Measurements from ENCODE around the gene UPF3B. TPM values are rescaled to one million over a fixed set of nuclear protein-coding genes. Genes with fewer than 3 reads are reported as not detected.

Gene UPF3B
- total and polyA plus RNA-seq, 10 of the 15 experiments (the other 5 are each of a cell fraction or from before 2014, with no cell fraction given): 5.7 to 35.3 (median 22.1) TPM

DNA sequence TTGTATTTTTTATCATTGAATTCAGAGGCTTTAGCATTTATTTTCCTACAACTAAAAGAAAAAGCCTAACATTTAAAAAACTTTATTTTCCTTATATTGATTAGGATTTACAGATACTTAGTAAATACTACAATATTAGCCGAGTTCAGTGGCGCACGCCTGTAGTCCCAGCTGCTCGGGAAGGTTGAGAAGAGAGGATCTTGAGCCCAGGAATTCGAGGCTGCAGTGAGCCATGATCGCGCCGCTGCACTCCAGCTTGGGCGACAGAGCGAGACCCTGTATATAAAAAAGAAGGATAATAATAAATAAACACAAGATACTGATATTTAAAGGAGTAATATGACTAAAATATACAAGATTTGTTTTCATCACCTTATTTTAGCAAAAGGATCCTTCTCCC is 681 bp upstream of the UPF3B start (continued):
- TF ChIP-seq, protein P1, sequence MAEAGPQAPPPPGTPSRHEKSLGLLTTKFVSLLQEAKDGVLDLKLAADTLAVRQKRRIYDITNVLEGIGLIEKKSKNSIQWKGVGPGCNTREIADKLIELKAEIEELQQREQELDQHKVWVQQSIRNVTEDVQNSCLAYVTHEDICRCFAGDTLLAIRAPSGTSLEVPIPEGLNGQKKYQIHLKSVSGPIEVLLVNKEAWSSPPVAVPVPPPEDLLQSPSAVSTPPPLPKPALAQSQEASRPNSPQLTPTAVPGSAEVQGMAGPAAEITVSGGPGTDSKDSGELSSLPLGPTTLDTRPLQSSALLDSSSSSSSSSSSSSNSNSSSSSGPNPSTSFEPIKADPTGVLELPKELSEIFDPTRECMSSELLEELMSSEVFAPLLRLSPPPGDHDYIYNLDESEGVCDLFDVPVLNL (IDR thresholded peaks at IDR 0.05; ENCODE audit: low read depth, low read length): no peak
- no peak for TF ChIP-seq PAX8 (IDR thresholded peaks at IDR 0.05)
- TF ChIP-seq, protein P2, sequence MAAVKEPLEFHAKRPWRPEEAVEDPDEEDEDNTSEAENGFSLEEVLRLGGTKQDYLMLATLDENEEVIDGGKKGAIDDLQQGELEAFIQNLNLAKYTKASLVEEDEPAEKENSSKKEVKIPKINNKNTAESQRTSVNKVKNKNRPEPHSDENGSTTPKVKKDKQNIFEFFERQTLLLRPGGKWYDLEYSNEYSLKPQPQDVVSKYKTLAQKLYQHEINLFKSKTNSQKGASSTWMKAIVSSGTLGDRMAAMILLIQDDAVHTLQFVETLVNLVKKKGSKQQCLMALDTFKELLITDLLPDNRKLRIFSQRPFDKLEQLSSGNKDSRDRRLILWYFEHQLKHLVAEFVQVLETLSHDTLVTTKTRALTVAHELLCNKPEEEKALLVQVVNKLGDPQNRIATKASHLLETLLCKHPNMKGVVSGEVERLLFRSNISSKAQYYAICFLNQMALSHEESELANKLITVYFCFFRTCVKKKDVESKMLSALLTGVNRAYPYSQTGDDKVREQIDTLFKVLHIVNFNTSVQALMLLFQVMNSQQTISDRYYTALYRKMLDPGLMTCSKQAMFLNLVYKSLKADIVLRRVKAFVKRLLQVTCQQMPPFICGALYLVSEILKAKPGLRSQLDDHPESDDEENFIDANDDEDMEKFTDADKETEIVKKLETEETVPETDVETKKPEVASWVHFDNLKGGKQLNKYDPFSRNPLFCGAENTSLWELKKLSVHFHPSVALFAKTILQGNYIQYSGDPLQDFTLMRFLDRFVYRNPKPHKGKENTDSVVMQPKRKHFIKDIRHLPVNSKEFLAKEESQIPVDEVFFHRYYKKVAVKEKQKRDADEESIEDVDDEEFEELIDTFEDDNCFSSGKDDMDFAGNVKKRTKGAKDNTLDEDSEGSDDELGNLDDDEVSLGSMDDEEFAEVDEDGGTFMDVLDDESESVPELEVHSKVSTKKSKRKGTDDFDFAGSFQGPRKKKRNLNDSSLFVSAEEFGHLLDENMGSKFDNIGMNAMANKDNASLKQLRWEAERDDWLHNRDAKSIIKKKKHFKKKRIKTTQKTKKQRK (IDR thresholded peaks at IDR 0.05; ENCODE audit: low read depth, low read length): no peak
- no peak for TF ChIP-seq ZNF622 (IDR thresholded peaks at IDR 0.05)
- TF ChIP-seq, protein P3, sequence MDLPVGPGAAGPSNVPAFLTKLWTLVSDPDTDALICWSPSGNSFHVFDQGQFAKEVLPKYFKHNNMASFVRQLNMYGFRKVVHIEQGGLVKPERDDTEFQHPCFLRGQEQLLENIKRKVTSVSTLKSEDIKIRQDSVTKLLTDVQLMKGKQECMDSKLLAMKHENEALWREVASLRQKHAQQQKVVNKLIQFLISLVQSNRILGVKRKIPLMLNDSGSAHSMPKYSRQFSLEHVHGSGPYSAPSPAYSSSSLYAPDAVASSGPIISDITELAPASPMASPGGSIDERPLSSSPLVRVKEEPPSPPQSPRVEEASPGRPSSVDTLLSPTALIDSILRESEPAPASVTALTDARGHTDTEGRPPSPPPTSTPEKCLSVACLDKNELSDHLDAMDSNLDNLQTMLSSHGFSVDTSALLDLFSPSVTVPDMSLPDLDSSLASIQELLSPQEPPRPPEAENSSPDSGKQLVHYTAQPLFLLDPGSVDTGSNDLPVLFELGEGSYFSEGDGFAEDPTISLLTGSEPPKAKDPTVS (IDR thresholded peaks at IDR 0.05; ENCODE audit: low read depth, low read length): no peak
- no peak for TF ChIP-seq POLR2A (IDR thresholded peaks at IDR 0.05; ENCODE audit: low read depth, low read length)
- TF ChIP-seq, protein P4, sequence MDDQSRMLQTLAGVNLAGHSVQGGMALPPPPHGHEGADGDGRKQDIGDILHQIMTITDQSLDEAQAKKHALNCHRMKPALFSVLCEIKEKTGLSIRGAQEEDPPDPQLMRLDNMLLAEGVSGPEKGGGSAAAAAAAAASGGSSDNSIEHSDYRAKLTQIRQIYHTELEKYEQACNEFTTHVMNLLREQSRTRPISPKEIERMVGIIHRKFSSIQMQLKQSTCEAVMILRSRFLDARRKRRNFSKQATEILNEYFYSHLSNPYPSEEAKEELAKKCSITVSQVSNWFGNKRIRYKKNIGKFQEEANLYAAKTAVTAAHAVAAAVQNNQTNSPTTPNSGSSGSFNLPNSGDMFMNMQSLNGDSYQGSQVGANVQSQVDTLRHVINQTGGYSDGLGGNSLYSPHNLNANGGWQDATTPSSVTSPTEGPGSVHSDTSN (IDR thresholded peaks at IDR 0.05; ENCODE audit: insufficient replicate concordance, low read depth, low read length): no peak
